RWPE1 (cell line): ENCODE data around the gene ADGRG6.

Source experiments
- CTCF ChIA-PET: fragments of 350-600 bp; sonication (Branson Sonifier 250); formaldehyde crosslinking; extraction: SDS; loops from one replicate; lab custom pipeline; 2021; lab: Yijun Ruan, JAX
- POLR2A ChIA-PET: fragments of 400-600 bp; formaldehyde crosslinking; extraction: SDS; loops from one replicate; lab custom pipeline; 2020; ENCODE audit warnings: antibody characterized with exemption; ENCODE audit not compliant: low non-redundant PET; lab: Yijun Ruan, JAX
- DNase-seq: peaks from one replicate; pipeline ENCODE4 v3.0.0; 2012; ENCODE audit warnings: low spot score
- H3K27ac ChIP-seq: fragments of 450-650 bp; 2 replicates; pipeline ENCODE4 v1.5.1; 2017
- CTCF ChIP-seq: fragments of 450-650 bp; conservative IDR thresholded peaks from 2 replicates; pipeline ENCODE4 v1.5.1; 2017; ENCODE audit warnings: low read depth, mild to moderate bottlenecking

ADGRG6 gene

GRCh38 chr6:142377497-142377848 lies 75.7 kb downstream of the ADGRG6 start:
- no peak for DNase-seq
- CTCF ChIA-PET: interaction anchor here (0.6 kb wide), 1 partner anchor 132 kb away, joined by 4 read pairs; no protein-coding TSS in a partner anchor
- H3K27ac ChIP-seq: peak overlapping the region; percentile 88
- TF ChIP-seq CTCF: no peak
- POLR2A ChIA-PET: no interaction called here

- TF ChIP-seq CTCF: no peak
- POLR2A ChIA-PET: no interaction called here
- no peak overlapping the region for H3K27ac ChIP-seq
- CTCF ChIA-PET: no interaction called here
- peak; percentile 29 for DNase-seq
Observed at GRCh38 chr6:142378138-142378875, 76.5 kb downstream of the ADGRG6 start.

GRCh38 chr6:142380626-142381025 lies 78.8 kb downstream of the ADGRG6 start:
- ChIA-PET CTCF (interaction anchor here (0.6 kb wide), 1 partner anchor 79 kb away, joined by 3 read pairs; no protein-coding TSS in a partner anchor), POLR2A (no interaction called here)
- H3K27ac ChIP-seq: no peak overlapping the region
- no peak for DNase-seq
- no peak for TF ChIP-seq CTCF

- POLR2A ChIA-PET: no interaction called here
- DNase-seq: no peak
- CTCF ChIA-PET: no interaction called here
- TF ChIP-seq CTCF: no peak
- no peak overlapping the region for H3K27ac ChIP-seq
Observed at GRCh38 chr6:142381181-142381580, 79.4 kb downstream of the ADGRG6 start.

- ChIA-PET POLR2A (no interaction called here), CTCF (no interaction called here)
- no peak for TF ChIP-seq CTCF
- H3K27ac ChIP-seq: no peak overlapping the region
- no peak for DNase-seq
Observed at GRCh38 chr6:142381845-142382378, 80.1 kb downstream of the ADGRG6 start.

GRCh38 chr6:142384519-142385254 lies 82.9 kb downstream of the ADGRG6 start:
- CTCF ChIA-PET: no interaction called here
- TF ChIP-seq CTCF: no peak
- POLR2A ChIA-PET: no interaction called here
- no peak for DNase-seq
- no peak overlapping the region for H3K27ac ChIP-seq
